Adrenal gland (tissue), 5 donors: ENCODE results near the gene ZNF823.

Experiments used
- CTCF ChIP-seq, 6 experiments: fragments of 450-650 bp in 4 of 6; fragments of 200-600 bp in 2 of 6; sonication (generic) in 1 of 6; IDR thresholded peaks; 1 replicate in 5 of 6; 2 replicates in 1 of 6; pipeline versions ENCODE4 v1.5.1 to v1.8.0; 2016 to 2021; ENCODE audit warnings: antibody characterized with exemption in 6 of 6, mild to moderate bottlenecking in 2 of 6, moderate library complexity in 1 of 6
- POLR2A ChIP-seq, 2 donors: fragments of 450-650 bp; IDR thresholded peaks; one replicate each; pipeline ENCODE4 v1.6.1; 2017; ENCODE audit warnings: antibody characterized with exemption in 2 of 2, mild to moderate bottlenecking in 2 of 2, moderate library complexity in 1 of 2
- donor health status: DM: no; HTN: no; CAD: no.

DNA sequence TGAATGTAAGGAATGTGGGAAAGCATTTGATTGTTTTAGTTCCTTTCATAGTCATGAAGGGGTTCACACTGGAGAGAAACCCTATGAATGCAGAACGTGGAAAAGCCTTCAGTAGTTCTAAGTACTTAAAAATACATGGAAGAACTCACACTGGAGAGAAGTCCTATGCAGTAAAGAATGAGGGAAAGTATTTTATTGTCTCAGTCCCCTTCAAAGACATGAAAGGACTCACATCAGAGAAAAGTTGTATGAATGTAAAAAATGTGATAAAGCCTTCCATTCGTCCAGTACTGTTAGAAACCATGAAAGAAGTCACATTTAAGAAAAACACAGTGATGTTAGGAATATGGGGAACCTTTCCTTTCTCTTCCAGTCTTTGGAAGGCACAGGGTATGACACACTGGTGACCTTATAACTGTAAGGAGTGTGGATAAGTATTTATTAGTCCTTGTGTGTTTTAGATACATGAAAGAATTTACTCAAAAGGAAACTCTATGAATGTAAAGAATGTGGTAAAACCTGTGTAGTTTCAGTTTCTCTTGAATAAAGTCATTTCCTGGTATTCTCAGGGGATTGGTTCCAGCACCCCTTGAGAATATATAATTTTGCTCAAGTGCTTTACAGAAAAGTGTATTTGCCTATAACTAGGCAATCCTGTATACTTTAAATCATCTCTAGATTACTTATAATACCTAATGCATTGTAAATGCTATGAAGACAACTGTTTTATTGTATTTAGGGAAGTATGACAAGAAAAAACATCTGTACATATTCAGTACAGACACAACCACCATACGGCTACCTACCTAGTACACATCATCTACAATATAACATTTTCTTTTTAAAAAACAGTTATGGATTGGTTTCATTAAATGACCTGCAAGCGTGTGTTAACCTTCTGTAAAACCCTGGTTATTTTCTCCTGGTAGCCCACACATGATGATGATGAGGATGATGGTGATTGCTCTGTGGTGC lies 52.8 kb downstream of the ZNF823 start:
- TF ChIP-seq CTCF (IDR thresholded peaks at IDR 0.05) = no peak
- no peak for TF ChIP-seq POLR2A (IDR thresholded peaks at IDR 0.05)
